ENCODE results near the gene B3GNT5. TPM values are rescaled to one million over a fixed set of nuclear protein-coding genes. Genes with fewer than 3 reads are reported as not detected.

B3GNT5 gene
- total and polyA plus RNA-seq, 2 experiments from 2014 or later, result 0.69 to 1.7 TPM

DNA sequence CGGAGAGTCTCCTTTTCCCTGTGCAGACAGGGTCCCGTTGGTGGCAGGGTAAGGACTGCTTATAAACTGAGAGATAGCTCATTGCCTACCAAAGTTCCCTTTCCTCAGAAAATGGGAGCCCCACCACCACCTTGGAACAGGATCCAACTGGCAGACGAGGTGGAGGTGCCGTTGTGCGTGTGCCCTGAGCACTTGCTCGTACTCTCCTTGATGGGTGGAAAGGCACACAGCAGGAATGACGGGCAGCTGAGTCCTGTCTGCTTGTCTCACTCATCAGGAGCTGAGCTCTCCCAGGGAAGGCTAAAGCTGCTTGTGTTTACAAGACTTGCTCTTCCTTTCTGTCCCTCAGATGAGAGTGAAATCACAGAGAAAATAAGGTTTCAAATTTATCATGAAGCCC lies 60.7 kb downstream of the B3GNT5 start:
- no peak for TF ChIP-seq CTCF (IDR thresholded peaks at IDR 0.05; ENCODE audit: low read depth, low read length)

GRCh38 chr3:183315739-183316138 lies 62.7 kb downstream of the B3GNT5 start:
- TF ChIP-seq CTCF (IDR thresholded peaks at IDR 0.05; ENCODE audit: low read depth, low read length), result no peak
- peaks cover 18% of the 10 kb centered on the region for H3K4me1 ChIP-seq (ENCODE audit: low read depth)
- H3K27me3 ChIP-seq, result no peaks in the 10 kb centered on the region
- no peak for DNase-seq (ENCODE audit: low read depth in 1 of 2, low spot score in 1 of 2)
- peaks cover 6% of the 10 kb centered on the region for H3K36me3 ChIP-seq
- no peak overlapping the region for H3K4me3 ChIP-seq
- no peaks in the 10 kb centered on the region for H3K9me3 ChIP-seq (ENCODE audit: low read depth)
- H3K27ac ChIP-seq, result no peak overlapping the region

More for the DNA sequence above, 60.7 kb downstream of the B3GNT5 start:
- Histone ChIP-seq H3K9me3 (ENCODE audit: low read depth) (no peaks in the 10 kb centered on the region), H3K27ac (no peak overlapping the region), H3K27me3 (no peaks in the 10 kb centered on the region), H3K4me1 (ENCODE audit: low read depth) (peaks cover 12% of the 10 kb centered on the region), H3K36me3 (peaks cover 6% of the 10 kb centered on the region), H3K4me3 (no peak overlapping the region)
- no peak for DNase-seq (ENCODE audit: low read depth in 1 of 2, low spot score in 1 of 2)

GRCh38 chr3:183317271-183317670 lies 64.2 kb downstream of the B3GNT5 start:
- Histone ChIP-seq H3K4me1 (ENCODE audit: low read depth) (peaks cover 19% of the 10 kb centered on the region), H3K9me3 (ENCODE audit: low read depth) (no peaks in the 10 kb centered on the region), H3K4me3 (no peak overlapping the region), H3K27ac (no peak overlapping the region), H3K27me3 (no peaks in the 10 kb centered on the region), H3K36me3 (no peaks in the 10 kb centered on the region)
- DNase-seq (ENCODE audit: low read depth in 1 of 2, low spot score in 1 of 2), result no peak
- no peak for TF ChIP-seq CTCF (IDR thresholded peaks at IDR 0.05; ENCODE audit: low read depth, low read length)

- no peaks in the 10 kb centered on the region for H3K36me3 ChIP-seq
- no peaks in the 10 kb centered on the region for H3K9me3 ChIP-seq (ENCODE audit: low read depth)
- peak in 1 of 2 donors; percentile 46 for DNase-seq (ENCODE audit: low read depth in 1 of 2, low spot score in 1 of 2)
Measured at GRCh38 chr3:183317886-183318865, 65.1 kb downstream of the B3GNT5 start.

GRCh38 chr3:183318877-183319276 lies 65.8 kb downstream of the B3GNT5 start:
- H3K4me1 ChIP-seq (ENCODE audit: low read depth), result peaks cover 16% of the 10 kb centered on the region
- H3K4me3 ChIP-seq, result no peak overlapping the region
- no peak for TF ChIP-seq CTCF (IDR thresholded peaks at IDR 0.05; ENCODE audit: low read depth, low read length)
- H3K9me3 ChIP-seq (ENCODE audit: low read depth), result no peaks in the 10 kb centered on the region
- no peak for DNase-seq (ENCODE audit: low read depth in 1 of 2, low spot score in 1 of 2)
- no peaks in the 10 kb centered on the region for H3K27me3 ChIP-seq
- no peak overlapping the region for H3K27ac ChIP-seq
- no peaks in the 10 kb centered on the region for H3K36me3 ChIP-seq

More at GRCh38 chr3:183317886-183318865, 65.1 kb downstream of the B3GNT5 start:
- Histone ChIP-seq H3K27me3 (no peaks in the 10 kb centered on the region), H3K4me3 (no peak overlapping the region), H3K4me1 (ENCODE audit: low read depth) (peaks cover 19% of the 10 kb centered on the region), H3K27ac (peak overlapping the region; percentile 15)
- no peak for TF ChIP-seq CTCF (IDR thresholded peaks at IDR 0.05; ENCODE audit: low read depth, low read length)
